Frontal cortex (tissue), 1 donor: Measurements from ENCODE around the gene KRT40. TPM values are rescaled to one million over a fixed set of nuclear protein-coding genes. Genes with fewer than 3 reads are reported as not detected.

Experiments
- small RNA-seq: library from RNA; depleted of rRNA; stranded (forward); fragments of <200 nt; gene quantifications from one replicate; pipeline ENCODE3, GENCODE V24; 2014
- total RNA-seq: library from RNA; depleted of rRNA; stranded (reverse); fragments of >200 nt; gene quantifications from one replicate; pipeline ENCODE4 v1.2.3, GENCODE V29; 2014

Gene KRT40
- total RNA-seq, 1 donor from 2014 or later: not detected

Small RNA genes lying within 50 kb of the gene (small RNA-seq; reads per million reads assigned to genes)
- gene KRTAP3-4P: not detected

Other genes starting within 250 kb of the KRT40 start
- gene KRT25, start 229.0 kb downstream of the KRT40 start, total RNA-seq: not detected
- not detected for gene KRT26, start 212.1 kb downstream of the KRT40 start, total RNA-seq
- gene KRT27, start 201.8 kb downstream of the KRT40 start, total RNA-seq: not detected
- not detected for gene KRT28, start 184.4 kb downstream of the KRT40 start, total RNA-seq
- 2.4 TPM for gene KRT10, start 161.7 kb downstream of the KRT40 start, total RNA-seq
- gene KRT12, start 117.1 kb downstream of the KRT40 start, total RNA-seq: not detected
- gene KRT20, start 99.1 kb downstream of the KRT40 start, total RNA-seq: not detected
- 0.41 TPM for gene KRT23, start 46.7 kb downstream of the KRT40 start, total RNA-seq
- gene KRT39, start 17.4 kb downstream of the KRT40 start, total RNA-seq: not detected
- gene KRTAP3-3, start 9.8 kb upstream of the KRT40 start, total RNA-seq: not detected
- not detected for gene KRTAP3-2, start 15.6 kb upstream of the KRT40 start, total RNA-seq
- not detected for gene KRTAP3-1, start 24.8 kb upstream of the KRT40 start, total RNA-seq
- gene KRTAP1-5, start 42.9 kb upstream of the KRT40 start, total RNA-seq: not detected
- gene KRTAP1-4, start 45.9 kb upstream of the KRT40 start, total RNA-seq: not detected
- gene KRTAP1-3, start 50.5 kb upstream of the KRT40 start, total RNA-seq: not detected
- gene KRTAP1-1, start 57.1 kb upstream of the KRT40 start, total RNA-seq: not detected
- not detected for gene KRTAP2-1, start 63.0 kb upstream of the KRT40 start, total RNA-seq
- not detected for gene KRTAP2-2, start 70.9 kb upstream of the KRT40 start, total RNA-seq
- gene KRTAP2-3, start 75.8 kb upstream of the KRT40 start, total RNA-seq: not detected
- not detected for gene KRTAP2-4, start 81.6 kb upstream of the KRT40 start, total RNA-seq
- not detected for gene KRTAP4-7, start 99.8 kb upstream of the KRT40 start, total RNA-seq
- not detected for gene KRTAP4-8, start 113.8 kb upstream of the KRT40 start, total RNA-seq
- not detected for gene KRTAP4-16, start 117.9 kb upstream of the KRT40 start, total RNA-seq
- not detected for gene KRTAP4-9, start 121.1 kb upstream of the KRT40 start, total RNA-seq
- not detected for gene KRTAP4-11, start 134.0 kb upstream of the KRT40 start, total RNA-seq
- gene KRTAP4-12, start 139.9 kb upstream of the KRT40 start, total RNA-seq: not detected
- gene KRTAP4-6, start 156.2 kb upstream of the KRT40 start, total RNA-seq: not detected
- not detected for gene KRTAP4-5, start 165.5 kb upstream of the KRT40 start, total RNA-seq
- gene KRTAP4-4, start 176.4 kb upstream of the KRT40 start, total RNA-seq: not detected
- gene KRTAP4-3, start 183.9 kb upstream of the KRT40 start, total RNA-seq: not detected
- not detected for gene KRTAP4-2, start 193.9 kb upstream of the KRT40 start, total RNA-seq
- gene KRTAP4-1, start 200.6 kb upstream of the KRT40 start, total RNA-seq: not detected
- gene KRTAP9-1, start 205.6 kb upstream of the KRT40 start, total RNA-seq: not detected
- not detected for gene KRTAP9-2, start 242.3 kb upstream of the KRT40 start, total RNA-seq
- gene KRTAP9-3, start 248.1 kb upstream of the KRT40 start, total RNA-seq: not detected